WERI-Rb-1 (cell line): ENCODE data around the gene CCDC149.

Experiments
- DNase-seq: peaks from one replicate; pipeline ENCODE4 v3.0.0-alpha.2; 2020
- H3K27ac ChIP-seq: fragments of 250-450 bp; sonication (Bioruptor Pico); 2 replicates; pipeline ENCODE4 v1.5.1; 2020; ENCODE audit warnings: mild to moderate bottlenecking, moderate library complexity
- H3K27me3 ChIP-seq: fragments of 250-450 bp; sonication (Bioruptor Pico); 2 replicates; pipeline ENCODE4 v1.5.1; 2021; ENCODE audit warnings: mild to moderate bottlenecking, low read depth, moderate library complexity; ENCODE audit not compliant: insufficient read depth, severe bottlenecking
- H3K36me3 ChIP-seq: fragments of 250-450 bp; sonication (Bioruptor Pico); 2 replicates; pipeline ENCODE4 v1.5.1; 2020; ENCODE audit warnings: mild to moderate bottlenecking, moderate library complexity
- H3K4me3 ChIP-seq: 2 replicates; pipeline ENCODE4 v1.5.1; 2011; ENCODE audit warnings: low read depth, mild to moderate bottlenecking, control low read depth, low read length
- H3K9me3 ChIP-seq: fragments of 250-450 bp; sonication (Bioruptor Pico); 2 replicates; pipeline ENCODE4 v1.5.1; 2021; ENCODE audit warnings: mild to moderate bottlenecking, moderate library complexity; ENCODE audit not compliant: severe bottlenecking
- CTCF ChIP-seq: IDR thresholded peaks from 2 replicates; pipeline ENCODE4 v1.5.1; 2011; ENCODE audit warnings: low read depth, mild to moderate bottlenecking, control low read depth, inconsistent platforms, low read length

Gene CCDC149

GRCh38 chr4:24824720-24825119 is 88.1 kb downstream of the CCDC149 start:
- H3K36me3 ChIP-seq, result no peaks in the 10 kb centered on the region; the same call in 1 of the 2 replicates
- H3K4me3 ChIP-seq, result no peak overlapping the region
- no peak for TF ChIP-seq CTCF
- DNase-seq, result no peak
- no peaks in the 10 kb centered on the region for H3K27me3 ChIP-seq
- no peaks in the 10 kb centered on the region for H3K9me3 ChIP-seq
- no peak overlapping the region for H3K27ac ChIP-seq

- Histone ChIP-seq H3K36me3 (no peaks in the 10 kb centered on the region; the same call in none of the 2 replicates), H3K9me3 (no peaks in the 10 kb centered on the region), H3K27ac (no peak overlapping the region), H3K4me3 (no peak overlapping the region), H3K27me3 (no peaks in the 10 kb centered on the region)
- TF ChIP-seq CTCF, result no peak
- no peak for DNase-seq
Measured at GRCh38 chr4:24820541-24820940, 92.3 kb downstream of the CCDC149 start.

- no peak for DNase-seq
- H3K27me3 ChIP-seq, result no peaks in the 10 kb centered on the region
- TF ChIP-seq CTCF, result no peak
- no peak overlapping the region for H3K27ac ChIP-seq
- no peak overlapping the region for H3K4me3 ChIP-seq
- no peaks in the 10 kb centered on the region; the same call in 1 of the 2 replicates for H3K36me3 ChIP-seq
- H3K9me3 ChIP-seq, result peaks cover 5% of the 10 kb centered on the region
Measured at GRCh38 chr4:24816797-24817196, 96.0 kb downstream of the CCDC149 start.

GRCh38 chr4:24813732-24814131 is 99.1 kb downstream of the CCDC149 start:
- TF ChIP-seq CTCF, result no peak
- no peak for DNase-seq
- H3K27ac ChIP-seq, result no peak overlapping the region
- H3K27me3 ChIP-seq, result no peaks in the 10 kb centered on the region
- no peaks in the 10 kb centered on the region; the same call in 1 of the 2 replicates for H3K36me3 ChIP-seq
- no peak overlapping the region for H3K4me3 ChIP-seq
- peaks cover 13% of the 10 kb centered on the region for H3K9me3 ChIP-seq

- no peak for DNase-seq
- Histone ChIP-seq H3K27me3 (no peaks in the 10 kb centered on the region), H3K9me3 (peaks cover 13% of the 10 kb centered on the region), H3K27ac (no peak overlapping the region), H3K36me3 (no peaks in the 10 kb centered on the region), H3K4me3 (no peak overlapping the region)
- TF ChIP-seq CTCF, result no peak
Measured at GRCh38 chr4:24810871-24811631, 101.8 kb downstream of the CCDC149 start.
